ENCODE results near the gene PRDM11. TPM values are rescaled to one million over a fixed set of nuclear protein-coding genes. Genes with fewer than 3 reads are reported as not detected.

PRDM11 gene
- total RNA-seq, 3 donors from 2014 or later, result 7.6 to 25.2 (median 11.3) TPM

DNA sequence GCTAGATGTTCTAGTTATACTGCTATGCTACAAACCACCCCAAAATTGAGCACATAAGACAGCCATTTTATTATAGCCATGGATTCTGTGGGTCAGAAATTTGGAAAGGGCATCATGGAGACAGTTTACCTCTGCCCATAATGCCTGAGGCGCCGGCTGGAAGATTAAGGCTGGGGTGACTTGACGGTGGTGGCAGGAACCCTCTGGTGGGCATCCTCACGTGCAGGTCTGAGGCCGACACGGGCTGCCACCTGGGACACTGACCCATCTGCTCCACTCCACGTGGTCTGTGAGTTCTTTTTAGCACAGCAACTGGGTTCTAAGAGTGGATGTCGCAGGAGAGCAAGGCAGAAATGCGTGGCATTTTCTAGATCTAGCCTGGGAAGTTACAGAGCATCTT, 40.0 kb upstream of the PRDM11 start:
- DNase-seq (no peak), ATAC-seq (no peak)
- no peaks in the 10 kb centered on the region for H3K4me1 ChIP-seq (ENCODE audit: low read depth)
- H3K9me3 ChIP-seq, result no peaks in the 10 kb centered on the region
- intact Hi-C loops (cut with DNase I, micrococcal nuclease), result no loop called here
- no peaks in the 10 kb centered on the region for H3K36me3 ChIP-seq (ENCODE audit: low read depth)
- no peak for TF ChIP-seq CTCF (IDR thresholded peaks at IDR 0.05)
- no peak overlapping the region for H3K4me3 ChIP-seq

- intact Hi-C loops (cut with DNase I, micrococcal nuclease), result no loop called here
- Histone ChIP-seq H3K9me3 (no peaks in the 10 kb centered on the region), H3K4me3 (no peak overlapping the region), H3K4me1 (ENCODE audit: low read depth) (no peaks in the 10 kb centered on the region), H3K36me3 (ENCODE audit: low read depth) (no peaks in the 10 kb centered on the region)
- DNase-seq, result no peak
- TF ChIP-seq CTCF (IDR thresholded peaks at IDR 0.05), result no peak
- no peak for ATAC-seq
Observed at GRCh38 chr11:45107029-45107428, 39.4 kb upstream of the PRDM11 start.

DNA sequence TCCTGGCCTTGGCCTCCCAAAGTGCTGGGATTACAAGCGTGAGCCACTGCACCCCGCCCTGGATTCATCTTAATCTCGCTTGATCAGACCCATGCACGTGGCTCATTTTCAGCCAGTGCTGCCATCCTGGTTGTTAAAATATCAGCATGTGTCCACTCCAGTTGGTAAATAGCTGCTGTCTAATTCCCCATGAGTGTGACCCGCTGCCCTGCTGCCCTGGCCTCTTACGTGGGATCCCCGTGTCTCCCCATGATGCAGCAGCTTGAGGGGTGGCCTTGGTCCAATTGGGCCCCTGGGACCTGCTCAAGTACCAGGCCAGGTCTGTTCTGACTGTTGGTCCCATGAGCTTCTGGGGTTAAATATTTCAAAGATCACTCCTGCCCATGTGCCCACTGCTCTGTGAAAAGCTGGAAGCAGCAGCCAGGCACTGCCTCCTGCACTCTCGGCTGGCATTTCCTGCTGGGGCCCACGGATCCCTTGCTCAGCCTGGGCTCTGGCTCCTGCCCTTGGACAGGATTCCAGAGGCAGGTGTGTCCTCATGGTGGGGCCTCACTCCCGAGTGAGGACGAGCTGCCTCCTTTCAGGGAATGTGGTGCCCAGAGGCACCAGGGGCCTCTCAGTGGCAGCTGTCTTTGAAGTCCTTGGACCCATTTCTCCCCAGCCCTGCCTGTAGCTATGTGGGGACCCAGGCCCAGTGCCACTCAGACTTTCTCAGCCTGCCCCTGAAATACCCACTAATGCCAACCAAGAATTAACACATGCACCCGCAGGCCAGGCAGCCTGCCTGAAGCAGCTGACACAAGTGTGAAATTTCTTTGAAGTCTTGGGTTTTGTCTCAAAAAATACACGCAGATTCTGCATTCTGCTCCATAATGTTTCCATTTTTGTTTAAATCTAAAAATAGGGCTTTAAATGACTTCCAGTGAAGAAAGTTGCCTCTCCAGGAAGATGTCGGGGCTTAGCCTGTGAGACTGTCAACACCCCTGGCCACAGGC, 38.1 kb upstream of the PRDM11 start:
- no peak overlapping the region for H3K4me3 ChIP-seq
- intact Hi-C loops (cut with DNase I, micrococcal nuclease), result loop anchor here in 1 of 2 donors (2.0 kb wide), 1 partner anchor 172 kb away; no protein-coding TSS in a partner anchor
- no peaks in the 10 kb centered on the region for H3K9me3 ChIP-seq
- peak in 1 of 3 donors; percentile 58 for DNase-seq
- no peaks in the 10 kb centered on the region for H3K4me1 ChIP-seq (ENCODE audit: low read depth)
- no peak for TF ChIP-seq CTCF (IDR thresholded peaks at IDR 0.05)
- peak; percentile 54 for ATAC-seq
- H3K36me3 ChIP-seq (ENCODE audit: low read depth), result no peaks in the 10 kb centered on the region

- DNase-seq, result no peak
- Histone ChIP-seq H3K9me3 (no peaks in the 10 kb centered on the region), H3K36me3 (ENCODE audit: low read depth) (no peaks in the 10 kb centered on the region), H3K4me1 (ENCODE audit: low read depth) (no peaks in the 10 kb centered on the region), H3K4me3 (no peak overlapping the region)
- no peak for TF ChIP-seq CTCF (IDR thresholded peaks at IDR 0.05)
- intact Hi-C loops (cut with DNase I, micrococcal nuclease), result loop anchor here in 1 of 2 donors (2.0 kb wide), 1 partner anchor 173 kb away; no protein-coding TSS in a partner anchor
- ATAC-seq, result no peak
Observed at GRCh38 chr11:45109400-45109799, 37.0 kb upstream of the PRDM11 start.

GRCh38 chr11:45110562-45110961, 35.9 kb upstream of the PRDM11 start:
- ATAC-seq, result peak; percentile 84

More at GRCh38 chr11:45110562-45110961, 35.9 kb upstream of the PRDM11 start:
- Histone ChIP-seq H3K4me1 (ENCODE audit: low read depth) (no peaks in the 10 kb centered on the region), H3K4me3 (no peak overlapping the region), H3K36me3 (ENCODE audit: low read depth) (no peaks in the 10 kb centered on the region), H3K9me3 (no peaks in the 10 kb centered on the region)
- TF ChIP-seq CTCF (IDR thresholded peaks at IDR 0.05), result peak; percentile 52
- peak in 1 of 3 donors; percentile 74 for DNase-seq
- intact Hi-C loops (cut with DNase I, micrococcal nuclease), result loop anchor here (2.0 to 5.0 kb wide), 3 partner anchors 182 to 222 kb away; no protein-coding TSS in a partner anchor
